IMR-90 (cell line): Measurements from ENCODE around the gene ITPR2. TPM values are rescaled to one million over a fixed set of nuclear protein-coding genes. Genes with fewer than 3 reads are reported as not detected.

ENCODE experiments used
- ATAC-seq: fragments of 200-7000 bp; cut with Tn5 transposase; 2 replicates; pipeline ENCODE4 v1.9.1; 2020; ENCODE audit warnings: low read depth, mild to moderate bottlenecking, moderate library complexity
- BruUV-seq: library from RNA; stranded (reverse); fragments of 400-500 nt; replicated peaks from 2 replicates; lab custom pipeline; 2021; lab: Mats Ljungman, UMichigan
- CTCF ChIA-PET: fragments of 300-600 bp; formaldehyde crosslinking; extraction: SDS; loops from one replicate; lab custom pipeline; 2021; ENCODE audit warnings: antibody characterized with exemption; lab: Yijun Ruan, JAX
- POLR2A ChIA-PET: fragments of 300-600 bp; sonication (Branson Sonifier 250); formaldehyde crosslinking; loops from one replicate; lab custom pipeline; 2022; ENCODE audit warnings: antibody characterized with exemption; ENCODE audit not compliant: unreplicated experiment; lab: Charles Lee
- DNase-seq: peaks from one replicate; pipeline ENCODE4 v3.0.0; 2013
- H2AFZ ChIP-seq: replicated peaks from 2 replicates; pipeline ENCODE3; 2013; ENCODE audit warnings: low read length, mild to moderate bottlenecking; ENCODE audit not compliant: poor library complexity
- H2AK5ac ChIP-seq: 2 replicates; pipeline ENCODE4 v1.6.1; 2013; ENCODE audit warnings: low read depth, low read length, inconsistent platforms
- H2AK9ac ChIP-seq: replicated peaks from 2 replicates; pipeline ENCODE3; 2013; ENCODE audit warnings: mild to moderate bottlenecking, low read depth, low read length, moderate library complexity; ENCODE audit not compliant: poor library complexity
- H2BK120ac ChIP-seq: 2 replicates; pipeline ENCODE4 v1.6.1; 2013; ENCODE audit warnings: low read depth, low read length, inconsistent platforms
- H2BK15ac ChIP-seq: 3 replicates; pipeline ENCODE4 v1.6.1; 2013; ENCODE audit warnings: low read depth, low read length, inconsistent platforms
- H2BK20ac ChIP-seq: 2 replicates; pipeline ENCODE4 v1.6.1; 2013; ENCODE audit warnings: low read depth, mild to moderate bottlenecking, inconsistent platforms, low read length, moderate library complexity
- H2BK5ac ChIP-seq: 2 replicates; pipeline ENCODE4 v1.6.1; 2013; ENCODE audit warnings: mild to moderate bottlenecking, low read depth, low read length, inconsistent platforms; ENCODE audit not compliant: poor library complexity, severe bottlenecking
- H3K14ac ChIP-seq: replicated peaks from 2 replicates; pipeline ENCODE4 v1.6.1; 2013; ENCODE audit warnings: low read depth, low read length, inconsistent platforms
- H3K18ac ChIP-seq: 2 replicates; pipeline ENCODE4 v1.6.1; 2013; ENCODE audit warnings: low read depth, low read length, control low read depth
- H3K23ac ChIP-seq: 2 replicates; pipeline ENCODE4 v1.6.1; 2013; ENCODE audit warnings: low read depth, low read length, inconsistent platforms
- H3K27ac ChIP-seq: 2 replicates; pipeline ENCODE4 v1.5.1; 2013; ENCODE audit warnings: mild to moderate bottlenecking, control low read depth, low read length; ENCODE audit not compliant: insufficient read depth
- H3K27me3 ChIP-seq: 2 replicates; pipeline ENCODE4 v1.6.1; 2013; ENCODE audit warnings: low read length; ENCODE audit not compliant: control insufficient read depth, insufficient read depth
- H3K36me3 ChIP-seq: 2 replicates; pipeline ENCODE4 v1.6.1; 2013; ENCODE audit warnings: low read length, mixed read lengths; ENCODE audit not compliant: control insufficient read depth, insufficient read depth
- H3K4ac ChIP-seq: 2 replicates; pipeline ENCODE4 v1.6.1; 2013; ENCODE audit warnings: low read depth, low read length, inconsistent platforms
- H3K4me1 ChIP-seq: 2 replicates; pipeline ENCODE4 v1.6.1; 2013; ENCODE audit warnings: low read length, mixed read lengths; ENCODE audit not compliant: control insufficient read depth, insufficient read depth
- H3K4me2 ChIP-seq: 2 replicates; pipeline ENCODE4 v1.6.1; 2013; ENCODE audit warnings: low read depth, mild to moderate bottlenecking, control low read depth, low read length, moderate library complexity
- H3K4me3 ChIP-seq: 2 replicates; pipeline ENCODE4 v1.5.1; 2013; ENCODE audit warnings: low read depth, mild to moderate bottlenecking, control low read depth, low read length, moderate library complexity; ENCODE audit not compliant: insufficient read depth
- H3K56ac ChIP-seq: 2 replicates; pipeline ENCODE4 v1.6.1; 2013; ENCODE audit warnings: low read length, inconsistent platforms; ENCODE audit not compliant: insufficient read depth; ENCODE audit errors: extremely low read depth
- H3K79me1 ChIP-seq, 2 experiments: 2 replicates each; pipeline ENCODE4 v1.6.1; 2013; ENCODE audit warnings: low read length in 2 of 2, inconsistent platforms in 1 of 2, low read depth in 1 of 2
- H3K9ac ChIP-seq: 2 replicates; pipeline ENCODE4 v1.6.1; 2013; ENCODE audit warnings: low read depth, low read length, control low read depth
- H3K9me1 ChIP-seq: 2 replicates; pipeline ENCODE4 v1.6.1; 2013; ENCODE audit warnings: low read length, inconsistent platforms; ENCODE audit not compliant: insufficient read depth
- H3K9me3 ChIP-seq: 2 replicates; pipeline ENCODE4 v1.6.1; 2013; ENCODE audit warnings: low read length; ENCODE audit not compliant: control insufficient read depth, insufficient read depth
- H4K20me1 ChIP-seq: 2 replicates; pipeline ENCODE4 v1.6.1; 2013; ENCODE audit warnings: low read length, inconsistent platforms; ENCODE audit not compliant: insufficient read depth
- H4K5ac ChIP-seq: 2 replicates; pipeline ENCODE4 v1.6.1; 2013; ENCODE audit warnings: mild to moderate bottlenecking, low read depth, low read length, control low read depth
- H4K8ac ChIP-seq, 2 experiments: 2 replicates each; pipeline ENCODE4 v1.6.1; 2013; ENCODE audit warnings: low read depth in 2 of 2, low read length in 2 of 2, control low read depth in 1 of 2, inconsistent platforms in 1 of 2
- H4K91ac ChIP-seq: 2 replicates; pipeline ENCODE4 v1.6.1; 2013; ENCODE audit warnings: low read depth, low read length, inconsistent platforms; ENCODE audit not compliant: insufficient read depth
- CEBPB ChIP-seq: IDR thresholded peaks from 2 replicates; pipeline ENCODE4 v1.6.1; 2012; ENCODE audit warnings: low read depth, low read length, improper control_type of control experiment
- CTCF ChIP-seq: conservative IDR thresholded peaks from 2 replicates; pipeline ENCODE4 v1.5.1; 2012; ENCODE audit warnings: mild to moderate bottlenecking, low read depth, low read length, improper control_type of control experiment
- ELK1 ChIP-seq: fragments of 150-350 bp; IDR thresholded peaks from 2 replicates; pipeline ENCODE4 v1.6.1; 2016; ENCODE audit warnings: low read depth, mild to moderate bottlenecking, low read length, moderate library complexity, borderline replicate concordance
- RAD21 ChIP-seq: IDR thresholded peaks from 2 replicates; pipeline ENCODE4 v1.6.1; 2012; ENCODE audit warnings: low read length, improper control_type of control experiment
- RFX5 ChIP-seq: IDR thresholded peaks from 2 replicates; pipeline ENCODE4 v1.8.0; 2012; ENCODE audit warnings: low read depth, mild to moderate bottlenecking, low read length, moderate library complexity
- SMC3 ChIP-seq: fragments of 150-350 bp; IDR thresholded peaks from 2 replicates; pipeline ENCODE4 v1.6.1; 2016; ENCODE audit warnings: low read depth, mild to moderate bottlenecking, antibody characterized with exemption, low read length, moderate library complexity
- WGBS, 2 experiments: methylation state at CpG; one replicate each; pipeline versions ENCODE4 v1.1.5 to v1.1.7; 2013; ENCODE audit warnings: missing lambda C conversion rate in 2 of 2; ENCODE audit not compliant: insufficient read length in 1 of 2; ENCODE audit errors: extremely low coverage in 2 of 2; 5-methylcytosine and 5-hydroxymethylcytosine counted together
- dilution Hi-C: fragments of 300-500 bp; cut with HindIII; formaldehyde crosslinking; loops from one replicate; pipeline ENCODE4 v1.14.3; 2018; ENCODE audit warnings: low sequenced_read_pairs; ENCODE audit not compliant: unreplicated experiment
- in situ Hi-C: fragments of 300-500 bp; cut with MboI; formaldehyde crosslinking; loops from 3 replicates; pipeline ENCODE4 v1.14.3; 2019; ENCODE audit warnings: low sequenced_read_pairs, inconsistent platforms, mixed read lengths
- intact Hi-C: fragments of 100-400 bp; cut with micrococcal nuclease; formaldehyde crosslinking; loops from 2 replicates; pipeline ENCODE4 v1.10.0; 2022
- polyA plus RNA-seq, 3 experiments: library from polyadenylated mRNA; depleted of rRNA; stranded (reverse); fragments of >200 nt; gene quantifications; 2 replicates each; pipeline ENCODE4 v1.2.3, GENCODE V29; 2012; ENCODE audit warnings: low replicate concordance in 1 of 3
- total RNA-seq: library from RNA; depleted of rRNA; stranded (reverse); fragments of >200 nt; gene quantifications from 2 replicates; pipeline ENCODE4 v1.2.3, GENCODE V29; 2012

ITPR2 gene
- total and polyA plus RNA-seq, 2 of the 4 experiments (the other 2 are of a cell fraction) = 1.2 to 9.0 TPM

- H3K4me1 ChIP-seq = no peaks in the 10 kb centered on the region
- ATAC-seq (no peak), DNase-seq (peak; percentile 26)
- in situ Hi-C loops = no loop called here
- no peak overlapping the region for H3K9ac ChIP-seq
- no peak overlapping the region for H3K18ac ChIP-seq
- H4K20me1 ChIP-seq = no peaks in the 10 kb centered on the region
- H3K9me1 ChIP-seq = no peaks in the 10 kb centered on the region; the same call in 1 of the 2 replicates
- TF ChIP-seq CTCF = peak; percentile 57
- peak; percentile 72 for TF ChIP-seq RAD21
- TF ChIP-seq RFX5 = no peak
- TF ChIP-seq CEBPB = no peak
- TF ChIP-seq ELK1 = no peak
- peak; percentile 68 for TF ChIP-seq SMC3
- no peak overlapping the region for H3K14ac ChIP-seq
- no peak overlapping the region for H3K4me2 ChIP-seq
- POLR2A ChIA-PET = no interaction called here
- intact Hi-C loops = loop anchor here (1.0 to 5.0 kb wide), 3 partner anchors 87 to 495 kb away; no protein-coding TSS in a partner anchor
- no peak overlapping the region for H4K5ac ChIP-seq
- H2AFZ ChIP-seq = no peak overlapping the region
- no peak overlapping the region for H2BK20ac ChIP-seq
- BruUV-seq = no TSS peak
- no peak overlapping the region for H4K91ac ChIP-seq
- no peak overlapping the region for H3K56ac ChIP-seq
- H2AK5ac ChIP-seq = no peak overlapping the region
- no CpG with 5 or more reads among the region's 3 CpGs for WGBS, 2 experiments
- no peaks in the 10 kb centered on the region for H3K27me3 ChIP-seq
- CTCF ChIA-PET = interaction anchor here (0.7 to 1.7 kb wide), 8 partner anchors 10 to 676 kb away, joined by 3 to 8 read pairs (median 4); no protein-coding TSS in a partner anchor
- no peaks in the 10 kb centered on the region for H3K9me3 ChIP-seq
- H3K27ac ChIP-seq = no peak overlapping the region
- H2AK9ac ChIP-seq = no peak overlapping the region
- H2BK5ac ChIP-seq = no peak overlapping the region
- no peaks in the 10 kb centered on the region for H3K79me1 ChIP-seq
- no peak overlapping the region for H2BK15ac ChIP-seq
- no peak overlapping the region for H4K8ac ChIP-seq
- H3K23ac ChIP-seq = no peak overlapping the region
- H2BK120ac ChIP-seq = no peak overlapping the region
- H3K4me3 ChIP-seq = no peak overlapping the region
- H3K36me3 ChIP-seq = no peaks in the 10 kb centered on the region
- no peak overlapping the region for H3K4ac ChIP-seq
- dilution Hi-C loops = no loop called here
These were observed 218.9 kb downstream of the ITPR2 start for GRCh38 chr12:26614011-26614616.
